MM.1S (cell line): ENCODE data around the gene TNFRSF1A.
"Not testable (repeated sequence)": the region's sequence is repeated elsewhere in the genome, so short reads cannot be mapped to it uniquely, and the experiment has no call there.

Experiments used
- EZH2 ChIP-seq: fragments of 300-600 bp; sonication (generic); optimal IDR thresholded peaks from 2 replicates; pipeline ENCODE3; 2017; ENCODE audit warnings: low read depth, mild to moderate bottlenecking, antibody characterized with exemption, low read length, mixed read lengths
- TF ChIP-seq, protein P1 (sequence below): fragments of 300-600 bp; sonication (generic); IDR thresholded peaks from 2 replicates; pipeline ENCODE4 v1.5.1; 2016; ENCODE audit warnings: antibody characterized with exemption, low read length, mixed read lengths

- TF ChIP-seq, protein P1, sequence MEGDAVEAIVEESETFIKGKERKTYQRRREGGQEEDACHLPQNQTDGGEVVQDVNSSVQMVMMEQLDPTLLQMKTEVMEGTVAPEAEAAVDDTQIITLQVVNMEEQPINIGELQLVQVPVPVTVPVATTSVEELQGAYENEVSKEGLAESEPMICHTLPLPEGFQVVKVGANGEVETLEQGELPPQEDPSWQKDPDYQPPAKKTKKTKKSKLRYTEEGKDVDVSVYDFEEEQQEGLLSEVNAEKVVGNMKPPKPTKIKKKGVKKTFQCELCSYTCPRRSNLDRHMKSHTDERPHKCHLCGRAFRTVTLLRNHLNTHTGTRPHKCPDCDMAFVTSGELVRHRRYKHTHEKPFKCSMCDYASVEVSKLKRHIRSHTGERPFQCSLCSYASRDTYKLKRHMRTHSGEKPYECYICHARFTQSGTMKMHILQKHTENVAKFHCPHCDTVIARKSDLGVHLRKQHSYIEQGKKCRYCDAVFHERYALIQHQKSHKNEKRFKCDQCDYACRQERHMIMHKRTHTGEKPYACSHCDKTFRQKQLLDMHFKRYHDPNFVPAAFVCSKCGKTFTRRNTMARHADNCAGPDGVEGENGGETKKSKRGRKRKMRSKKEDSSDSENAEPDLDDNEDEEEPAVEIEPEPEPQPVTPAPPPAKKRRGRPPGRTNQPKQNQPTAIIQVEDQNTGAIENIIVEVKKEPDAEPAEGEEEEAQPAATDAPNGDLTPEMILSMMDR = not testable (repeated sequence)
- not testable (repeated sequence) for TF ChIP-seq EZH2
Measured at GRCh38 chr12:6338536-6338935, 3.3 kb downstream of the TNFRSF1A start.
